ENCODE data around the gene PLPP4.

DNA sequence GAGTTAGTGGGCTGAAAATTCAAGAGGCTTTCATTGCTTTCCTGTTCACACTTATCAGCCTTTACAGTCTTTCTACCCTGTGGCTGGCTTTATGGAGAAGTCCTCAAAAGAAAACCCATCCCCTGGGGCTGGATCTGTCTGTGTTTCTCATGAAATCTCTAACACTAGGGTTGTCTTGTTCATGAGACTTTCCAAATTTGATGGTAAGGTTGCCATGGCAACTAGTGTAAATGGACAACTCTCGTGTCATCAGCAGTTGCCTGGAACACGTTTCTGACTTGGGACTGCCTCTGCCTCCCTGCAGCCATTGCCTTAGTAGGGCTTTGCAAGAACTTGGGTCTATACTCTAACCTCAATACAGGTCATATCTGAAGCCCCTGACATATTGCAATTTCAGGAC is 35.8 kb upstream of the PLPP4 start:
- TF ChIP-seq, protein P1, sequence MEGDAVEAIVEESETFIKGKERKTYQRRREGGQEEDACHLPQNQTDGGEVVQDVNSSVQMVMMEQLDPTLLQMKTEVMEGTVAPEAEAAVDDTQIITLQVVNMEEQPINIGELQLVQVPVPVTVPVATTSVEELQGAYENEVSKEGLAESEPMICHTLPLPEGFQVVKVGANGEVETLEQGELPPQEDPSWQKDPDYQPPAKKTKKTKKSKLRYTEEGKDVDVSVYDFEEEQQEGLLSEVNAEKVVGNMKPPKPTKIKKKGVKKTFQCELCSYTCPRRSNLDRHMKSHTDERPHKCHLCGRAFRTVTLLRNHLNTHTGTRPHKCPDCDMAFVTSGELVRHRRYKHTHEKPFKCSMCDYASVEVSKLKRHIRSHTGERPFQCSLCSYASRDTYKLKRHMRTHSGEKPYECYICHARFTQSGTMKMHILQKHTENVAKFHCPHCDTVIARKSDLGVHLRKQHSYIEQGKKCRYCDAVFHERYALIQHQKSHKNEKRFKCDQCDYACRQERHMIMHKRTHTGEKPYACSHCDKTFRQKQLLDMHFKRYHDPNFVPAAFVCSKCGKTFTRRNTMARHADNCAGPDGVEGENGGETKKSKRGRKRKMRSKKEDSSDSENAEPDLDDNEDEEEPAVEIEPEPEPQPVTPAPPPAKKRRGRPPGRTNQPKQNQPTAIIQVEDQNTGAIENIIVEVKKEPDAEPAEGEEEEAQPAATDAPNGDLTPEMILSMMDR (conservative IDR thresholded peaks at IDR 0.05; ENCODE audit: low read depth, low read length) = no peak
- no peak for TF ChIP-seq EZH2 (IDR thresholded peaks at IDR 0.05; ENCODE audit: borderline replicate concordance, low read depth, low read length, poor library complexity, severe bottlenecking)
